Keratinocyte (primary cell): ENCODE results near the gene PEX3. TPM values are rescaled to one million over a fixed set of nuclear protein-coding genes. Genes with fewer than 3 reads are reported as not detected.

Experiments used
- DNase-seq: peaks from one replicate; pipeline ENCODE4 v3.0.0-alpha.2; 2011; ENCODE audit warnings: low read depth, missing footprints, low spot score
- FAIRE-seq: peaks from 2 replicates; lab custom pipeline; 2011; peaks lifted over from hg19 to GRCh38; lab: Jason Lieb, UNC
- H2AFZ ChIP-seq: 2 replicates; pipeline ENCODE4 v1.6.0; 2012; ENCODE audit warnings: low read length, control low read depth, inconsistent platforms; ENCODE audit not compliant: control insufficient read depth
- H3K27ac ChIP-seq: 2 replicates; pipeline ENCODE4 v1.5.1; 2011; ENCODE audit warnings: low read length; ENCODE audit not compliant: control insufficient read depth, insufficient read depth
- H3K27me3 ChIP-seq: 3 replicates; pipeline ENCODE4 v1.6.0; 2011; ENCODE audit warnings: low read length; ENCODE audit not compliant: control insufficient read depth, insufficient read depth; ENCODE audit errors: extremely low read depth
- H3K36me3 ChIP-seq, 2 experiments: 2 replicates in 1 of 2; 3 replicates in 1 of 2; pipeline ENCODE4 v1.5.1; 2011; ENCODE audit warnings: low read length in 2 of 2, mild to moderate bottlenecking in 1 of 2; ENCODE audit not compliant: control insufficient read depth in 2 of 2, insufficient read depth in 2 of 2; ENCODE audit errors: extremely low read depth in 1 of 2
- H3K4me1 ChIP-seq: 3 replicates; pipeline ENCODE4 v1.5.1; 2011; ENCODE audit warnings: low read length; ENCODE audit not compliant: control insufficient read depth, insufficient read depth; ENCODE audit errors: extremely low read depth
- H3K4me2 ChIP-seq: 3 replicates; pipeline ENCODE4 v1.6.0; 2011; ENCODE audit warnings: low read depth, low read length; ENCODE audit not compliant: control insufficient read depth, insufficient read depth; ENCODE audit errors: extremely low read depth
- H3K4me3 ChIP-seq, 3 experiments: fragments of 200-600 bp in 1 of 3; sonication (generic) in 1 of 3; 2 replicates in 2 of 3; 3 replicates in 1 of 3; pipeline ENCODE4 v1.5.1; 2011 to 2016; ENCODE audit warnings: low read length in 3 of 3, mild to moderate bottlenecking in 3 of 3, control low read depth in 2 of 3, inconsistent platforms in 1 of 3, low read depth in 1 of 3, mixed read lengths in 1 of 3, mixed run types in 1 of 3, moderate library complexity in 1 of 3; ENCODE audit not compliant: control insufficient read depth in 2 of 3, insufficient read depth in 2 of 3; ENCODE audit errors: extremely low read depth in 1 of 3
- H3K79me2 ChIP-seq: 2 replicates; pipeline ENCODE4 v1.6.0; 2012; ENCODE audit warnings: low read length; ENCODE audit not compliant: control insufficient read depth, insufficient read depth
- H3K9ac ChIP-seq: 3 replicates; pipeline ENCODE4 v1.6.0; 2011; ENCODE audit warnings: low read length; ENCODE audit not compliant: control insufficient read depth, insufficient read depth; ENCODE audit errors: extremely low read depth
- H3K9me1 ChIP-seq: 3 replicates; pipeline ENCODE4 v1.6.0; 2011; ENCODE audit warnings: low read length; ENCODE audit not compliant: control insufficient read depth, insufficient read depth; ENCODE audit errors: extremely low read depth
- H3K9me3 ChIP-seq: 2 replicates; pipeline ENCODE4 v1.5.1; 2012; ENCODE audit warnings: low read depth, low read length; ENCODE audit not compliant: control insufficient read depth
- H4K20me1 ChIP-seq: 3 replicates; pipeline ENCODE4 v1.6.0; 2011; ENCODE audit warnings: low read length; ENCODE audit not compliant: control insufficient read depth, insufficient read depth; ENCODE audit errors: extremely low read depth
- CTCF ChIP-seq, 3 experiments: IDR thresholded peaks in 1 of 3; conservative IDR thresholded peaks in 1 of 3; optimal IDR thresholded peaks in 1 of 3; 2 replicates in 2 of 3; 3 replicates in 1 of 3; pipeline versions ENCODE3 to v1.5.1; 2011; ENCODE audit warnings: low read length in 3 of 3, mild to moderate bottlenecking in 3 of 3, moderate library complexity in 2 of 3, control low read depth in 1 of 3, inconsistent platforms in 1 of 3; ENCODE audit not compliant: insufficient read depth in 2 of 3; ENCODE audit errors: extremely low read depth in 1 of 3
- EZH2 ChIP-seq: IDR thresholded peaks from one replicate; pipeline ENCODE4 v1.6.1; 2012; ENCODE audit warnings: inconsistent platforms, mild to moderate bottlenecking, low read length, moderate library complexity
- dilution Hi-C: fragments of 300-500 bp; cut with MboI; formaldehyde crosslinking; loops from one replicate; pipeline ENCODE4 v1.7.0; 2020; ENCODE audit warnings: low sequenced_read_pairs; ENCODE audit not compliant: extremely low pct_ligation_motif_present
- polyA plus RNA-seq, 5 experiments: library from polyadenylated mRNA; depleted of rRNA in 3 of 5; stranded (reverse) in 3 of 5; stranded (forward) in 1 of 5; unstranded in 1 of 5; fragments of >200 nt; gene quantifications; 1 replicate in 1 of 5; 2 replicates in 3 of 5; 3 replicates in 1 of 5; pipeline versions ENCODE4 v1.2.1 to v1.2.3, GENCODE V29; 2011 to 2012; ENCODE audit warnings: missing spikeins in 2 of 5, low read depth in 1 of 5, low replicate concordance in 1 of 5

The PEX3 gene
- polyA plus RNA-seq, 1 donor (not counting 4 experiments of a cell fraction or from before 2014, with no cell fraction given): 68.1 TPM

- dilution Hi-C loops: no loop called here
- Histone ChIP-seq H3K27me3 (no peaks in the 10 kb centered on the region), H3K36me3 (no peaks in the 10 kb centered on the region), H3K27ac (peak overlapping the region; percentile 57), H3K4me1 (peaks cover 29% of the 10 kb centered on the region), H3K79me2 (no peaks in the 10 kb centered on the region), H4K20me1 (no peaks in the 10 kb centered on the region), H3K9me3 (no peaks in the 10 kb centered on the region), H3K9ac (peak overlapping the region; percentile 36), H3K4me3 (no peak overlapping the region), H3K4me2 (peak overlapping the region; percentile 58), H3K9me1 (no peaks in the 10 kb centered on the region), H2AFZ (peak overlapping the region; percentile 21)
- TF ChIP-seq EZH2 (no peak), CTCF (optimal IDR thresholded peaks at IDR 0.05 in 1 of 3, IDR thresholded peaks at IDR 0.05 in 1 of 3, conservative IDR thresholded peaks at IDR 0.05 in 1 of 3; ENCODE audit: extremely low read depth in 1 of 3, insufficient read depth in 2 of 3, low read length in 3 of 3) (no peak)
- DNase-seq (peak; percentile 42), FAIRE-seq (peak; percentile 80)
Measured at GRCh38 chr6:143410859-143411270, 39.7 kb upstream of the PEX3 start.

- Histone ChIP-seq H3K27me3 (no peaks in the 10 kb centered on the region), H3K4me3 (no peak overlapping the region), H4K20me1 (no peaks in the 10 kb centered on the region), H3K79me2 (no peaks in the 10 kb centered on the region), H3K36me3 (no peaks in the 10 kb centered on the region), H3K9me1 (no peaks in the 10 kb centered on the region), H2AFZ (no peak overlapping the region), H3K9ac (no peak overlapping the region), H3K27ac (no peak overlapping the region), H3K4me1 (peaks cover 18% of the 10 kb centered on the region), H3K4me2 (no peak overlapping the region), H3K9me3 (no peaks in the 10 kb centered on the region)
- FAIRE-seq (no peak), DNase-seq (no peak)
- TF ChIP-seq EZH2 (no peak), CTCF (optimal IDR thresholded peaks at IDR 0.05 in 1 of 3, IDR thresholded peaks at IDR 0.05 in 1 of 3, conservative IDR thresholded peaks at IDR 0.05 in 1 of 3; ENCODE audit: extremely low read depth in 1 of 3, insufficient read depth in 2 of 3, low read length in 3 of 3) (no peak)
- dilution Hi-C loops: no loop called here
Measured at GRCh38 chr6:143414769-143415168, 35.8 kb upstream of the PEX3 start.
